ENCODE results near the gene FBXL17. TPM values are rescaled to one million over a fixed set of nuclear protein-coding genes. Genes with fewer than 3 reads are reported as not detected.

The FBXL17 gene
- total RNA-seq, 1 experiment from 2014 or later: 5.3 TPM

GRCh38 chr5:108303086-108303485 lies 78.8 kb downstream of the FBXL17 start:
- no peak overlapping the region for H2AK5ac ChIP-seq (ENCODE audit: insufficient read length, low read length)
- no peak overlapping the region for H4K91ac ChIP-seq (ENCODE audit: insufficient read length, low read depth, low read length)
- H2BK12ac ChIP-seq (ENCODE audit: insufficient read length, low read depth, low read length): no peak overlapping the region
- H3K79me2 ChIP-seq (ENCODE audit: insufficient read depth, low read length): no peaks in the 10 kb centered on the region
- H3K4me1 ChIP-seq (ENCODE audit: insufficient read depth, low read length): no peaks in the 10 kb centered on the region
- no peaks in the 10 kb centered on the region for H3K4me1 Mint-ChIP-seq
- H3K14ac ChIP-seq (ENCODE audit: insufficient read depth, low read length): no peak overlapping the region
- H3K27ac Mint-ChIP-seq: no peak overlapping the region
- H2BK120ac ChIP-seq (ENCODE audit: low read depth, low read length, poor library complexity, severe bottlenecking): no peak overlapping the region
- no peak overlapping the region for H4K5ac ChIP-seq (ENCODE audit: insufficient read length, low read depth, low read length)
- no peaks in the 10 kb centered on the region for H3K9me3 Mint-ChIP-seq
- no peak overlapping the region for H3T11ph ChIP-seq (ENCODE audit: low read length)
- H3K56ac ChIP-seq (ENCODE audit: insufficient read length, low read depth, low read length): no peak overlapping the region
- H4K8ac ChIP-seq (replicated peaks; ENCODE audit: insufficient read length, low read depth, low read length): no peak overlapping the region
- H3K9me3 ChIP-seq (ENCODE audit: control insufficient read depth, low read depth, low read length): no peaks in the 10 kb centered on the region
- H2AFZ ChIP-seq (ENCODE audit: low read length): no peak overlapping the region
- H2BK20ac ChIP-seq (ENCODE audit: low read depth, low read length, poor library complexity, severe bottlenecking): no peak overlapping the region
- no peaks in the 10 kb centered on the region for H3K23me2 ChIP-seq (ENCODE audit: insufficient read length, low read depth, low read length, poor library complexity, severe bottlenecking)
- no peak overlapping the region for H3K23ac ChIP-seq (ENCODE audit: insufficient read length, low read depth, low read length)
- TF ChIP-seq, protein P1, sequence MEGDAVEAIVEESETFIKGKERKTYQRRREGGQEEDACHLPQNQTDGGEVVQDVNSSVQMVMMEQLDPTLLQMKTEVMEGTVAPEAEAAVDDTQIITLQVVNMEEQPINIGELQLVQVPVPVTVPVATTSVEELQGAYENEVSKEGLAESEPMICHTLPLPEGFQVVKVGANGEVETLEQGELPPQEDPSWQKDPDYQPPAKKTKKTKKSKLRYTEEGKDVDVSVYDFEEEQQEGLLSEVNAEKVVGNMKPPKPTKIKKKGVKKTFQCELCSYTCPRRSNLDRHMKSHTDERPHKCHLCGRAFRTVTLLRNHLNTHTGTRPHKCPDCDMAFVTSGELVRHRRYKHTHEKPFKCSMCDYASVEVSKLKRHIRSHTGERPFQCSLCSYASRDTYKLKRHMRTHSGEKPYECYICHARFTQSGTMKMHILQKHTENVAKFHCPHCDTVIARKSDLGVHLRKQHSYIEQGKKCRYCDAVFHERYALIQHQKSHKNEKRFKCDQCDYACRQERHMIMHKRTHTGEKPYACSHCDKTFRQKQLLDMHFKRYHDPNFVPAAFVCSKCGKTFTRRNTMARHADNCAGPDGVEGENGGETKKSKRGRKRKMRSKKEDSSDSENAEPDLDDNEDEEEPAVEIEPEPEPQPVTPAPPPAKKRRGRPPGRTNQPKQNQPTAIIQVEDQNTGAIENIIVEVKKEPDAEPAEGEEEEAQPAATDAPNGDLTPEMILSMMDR (conservative IDR thresholded peaks at IDR 0.05): no peak
- H3K36me3 Mint-ChIP-seq (ENCODE audit: insufficient read depth in 1 of 3, low read depth in 3 of 3): no peaks in the 10 kb centered on the region
- DNase-seq: no peak
- no peaks in the 10 kb centered on the region for H3K79me1 ChIP-seq (ENCODE audit: insufficient read depth, low read depth, low read length, poor library complexity, severe bottlenecking)
- H2BK15ac ChIP-seq (ENCODE audit: low read depth, low read length): no peak overlapping the region
- no CpG with 5 or more reads among the region's 1 CpG for WGBS (ENCODE audit: extremely low coverage, insufficient read length, low lambda C conversion rate)
- H3K27ac ChIP-seq (ENCODE audit: insufficient read length, low read depth, low read length): no peak overlapping the region
- no peak overlapping the region for H3K9ac ChIP-seq (ENCODE audit: extremely low read depth, insufficient read length, low read length)
- no peaks in the 10 kb centered on the region for H4K20me1 ChIP-seq (ENCODE audit: control insufficient read depth, insufficient read depth, insufficient read length)
- no peak overlapping the region for H3K4me3 Mint-ChIP-seq
- no peaks in the 10 kb centered on the region for H3K27me3 ChIP-seq (ENCODE audit: insufficient read depth, low read length)
- no peak overlapping the region for H3K4me2 ChIP-seq (ENCODE audit: insufficient read depth, insufficient read length, low read length)
- no peak overlapping the region for H3K18ac ChIP-seq (ENCODE audit: insufficient read length, low read depth, low read length)
- H3K27me3 Mint-ChIP-seq (ENCODE audit: low read depth): no peaks in the 10 kb centered on the region
- no peak overlapping the region for H3K4ac ChIP-seq (ENCODE audit: low read depth, low read length)
- no peak overlapping the region for H2BK5ac ChIP-seq (ENCODE audit: insufficient read length, low read length)
